ENCODE data around the gene IL20RB. TPM values are rescaled to one million over a fixed set of nuclear protein-coding genes. Genes with fewer than 3 reads are reported as not detected.

Gene IL20RB
- total RNA-seq, 4 donors from 2014 or later: 218 to 274 (median 257) TPM

- Histone ChIP-seq H3K4me3 (no peak overlapping the region), H3K4me1 (peaks cover 55% of the 10 kb centered on the region), H3K27me3 (no peaks in the 10 kb centered on the region), H3K9me3 (no peaks in the 10 kb centered on the region), H3K36me3 (peaks cover 9% of the 10 kb centered on the region), H3K27ac (no peak overlapping the region)
- DNase-seq (ENCODE audit: low spot score in 2 of 2): no peak
- TF ChIP-seq EP300 (IDR thresholded peaks at IDR 0.05): no peak
- no peak for TF ChIP-seq POLR2A (IDR thresholded peaks at IDR 0.05)
- no peak for TF ChIP-seq POLR2AphosphoS5 (IDR thresholded peaks at IDR 0.05)
- TF ChIP-seq CTCF (IDR thresholded peaks at IDR 0.05): no peak
- WGBS: 78% methylated on average over 2 of the region's 2 CpGs
Measured at GRCh38 chr3:136949708-136950107, 8.1 kb upstream of the IL20RB start.

- TF ChIP-seq POLR2A (IDR thresholded peaks at IDR 0.05) (no peak), POLR2AphosphoS5 (IDR thresholded peaks at IDR 0.05) (no peak), CTCF (IDR thresholded peaks at IDR 0.05) (no peak), EP300 (IDR thresholded peaks at IDR 0.05) (no peak)
- Histone ChIP-seq H3K36me3 (peaks cover 6% of the 10 kb centered on the region), H3K9me3 (no peaks in the 10 kb centered on the region), H3K27me3 (no peaks in the 10 kb centered on the region), H3K27ac (no peak overlapping the region), H3K4me1 (peaks cover 65% of the 10 kb centered on the region), H3K4me3 (no peak overlapping the region)
- WGBS: 59% methylated on average over 1 of the region's 1 CpG
- DNase-seq (ENCODE audit: low spot score in 2 of 2): no peak
Measured at GRCh38 chr3:136950623-136951022, 7.2 kb upstream of the IL20RB start.

GRCh38 chr3:136952292-136952691, 5.5 kb upstream of the IL20RB start:
- WGBS: 49% methylated on average over 1 of the region's 1 CpG
- H3K27me3 ChIP-seq: no peaks in the 10 kb centered on the region
- TF ChIP-seq POLR2A (IDR thresholded peaks at IDR 0.05) (no peak), EP300 (IDR thresholded peaks at IDR 0.05) (no peak), CTCF (IDR thresholded peaks at IDR 0.05) (no peak), POLR2AphosphoS5 (IDR thresholded peaks at IDR 0.05) (no peak)
- H3K36me3 ChIP-seq: no peaks in the 10 kb centered on the region
- H3K9me3 ChIP-seq: no peaks in the 10 kb centered on the region
- peak overlapping the region; percentile 64 for H3K27ac ChIP-seq
- H3K4me1 ChIP-seq: peaks cover 75% of the 10 kb centered on the region
- DNase-seq (ENCODE audit: low spot score in 2 of 2): no peak
- no peak overlapping the region for H3K4me3 ChIP-seq

- H3K4me1 ChIP-seq: peaks cover 84% of the 10 kb centered on the region
- H3K27me3 ChIP-seq: no peaks in the 10 kb centered on the region
- no peak overlapping the region for H3K27ac ChIP-seq
- H3K9me3 ChIP-seq: no peaks in the 10 kb centered on the region
- DNase-seq (ENCODE audit: low spot score in 2 of 2): no peak
- H3K4me3 ChIP-seq: no peak overlapping the region
- H3K36me3 ChIP-seq: no peaks in the 10 kb centered on the region
- 73% methylated on average over 2 of the region's 2 CpGs for WGBS
- TF ChIP-seq POLR2A (IDR thresholded peaks at IDR 0.05) (no peak), CTCF (IDR thresholded peaks at IDR 0.05) (no peak), POLR2AphosphoS5 (IDR thresholded peaks at IDR 0.05) (no peak), EP300 (IDR thresholded peaks at IDR 0.05) (no peak)
Measured at GRCh38 chr3:136954251-136954650, 3.5 kb upstream of the IL20RB start.

GRCh38 chr3:136954980-136955780, 2.6 kb upstream of the IL20RB start:
- TF ChIP-seq CTCF (IDR thresholded peaks at IDR 0.05) (no peak), POLR2AphosphoS5 (IDR thresholded peaks at IDR 0.05) (no peak), EP300 (IDR thresholded peaks at IDR 0.05) (no peak), POLR2A (IDR thresholded peaks at IDR 0.05) (no peak)
- DNase-seq (ENCODE audit: low spot score in 2 of 2): no peak
- H3K4me3 ChIP-seq: no peak overlapping the region
- H3K27ac ChIP-seq: peak overlapping the region; percentile 18
- WGBS: 63% methylated on average over 4 of the region's 4 CpGs
- peaks cover 76% of the 10 kb centered on the region for H3K4me1 ChIP-seq
- no peaks in the 10 kb centered on the region for H3K36me3 ChIP-seq
- no peaks in the 10 kb centered on the region for H3K9me3 ChIP-seq
- H3K27me3 ChIP-seq: no peaks in the 10 kb centered on the region
